Amniotic epithelial cell (primary cell): ENCODE measurements around the gene AOC1.
"Not testable (repeated sequence)": the region's sequence is repeated elsewhere in the genome, so short reads cannot be mapped to it uniquely, and the experiment has no call there.

Experiments used
- DNase-seq: peaks from one replicate; pipeline ENCODE4 v3.0.0-alpha.2; 2010; ENCODE audit warnings: low read depth

The AOC1 gene, protein sequence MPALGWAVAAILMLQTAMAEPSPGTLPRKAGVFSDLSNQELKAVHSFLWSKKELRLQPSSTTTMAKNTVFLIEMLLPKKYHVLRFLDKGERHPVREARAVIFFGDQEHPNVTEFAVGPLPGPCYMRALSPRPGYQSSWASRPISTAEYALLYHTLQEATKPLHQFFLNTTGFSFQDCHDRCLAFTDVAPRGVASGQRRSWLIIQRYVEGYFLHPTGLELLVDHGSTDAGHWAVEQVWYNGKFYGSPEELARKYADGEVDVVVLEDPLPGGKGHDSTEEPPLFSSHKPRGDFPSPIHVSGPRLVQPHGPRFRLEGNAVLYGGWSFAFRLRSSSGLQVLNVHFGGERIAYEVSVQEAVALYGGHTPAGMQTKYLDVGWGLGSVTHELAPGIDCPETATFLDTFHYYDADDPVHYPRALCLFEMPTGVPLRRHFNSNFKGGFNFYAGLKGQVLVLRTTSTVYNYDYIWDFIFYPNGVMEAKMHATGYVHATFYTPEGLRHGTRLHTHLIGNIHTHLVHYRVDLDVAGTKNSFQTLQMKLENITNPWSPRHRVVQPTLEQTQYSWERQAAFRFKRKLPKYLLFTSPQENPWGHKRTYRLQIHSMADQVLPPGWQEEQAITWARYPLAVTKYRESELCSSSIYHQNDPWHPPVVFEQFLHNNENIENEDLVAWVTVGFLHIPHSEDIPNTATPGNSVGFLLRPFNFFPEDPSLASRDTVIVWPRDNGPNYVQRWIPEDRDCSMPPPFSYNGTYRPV

DNA sequence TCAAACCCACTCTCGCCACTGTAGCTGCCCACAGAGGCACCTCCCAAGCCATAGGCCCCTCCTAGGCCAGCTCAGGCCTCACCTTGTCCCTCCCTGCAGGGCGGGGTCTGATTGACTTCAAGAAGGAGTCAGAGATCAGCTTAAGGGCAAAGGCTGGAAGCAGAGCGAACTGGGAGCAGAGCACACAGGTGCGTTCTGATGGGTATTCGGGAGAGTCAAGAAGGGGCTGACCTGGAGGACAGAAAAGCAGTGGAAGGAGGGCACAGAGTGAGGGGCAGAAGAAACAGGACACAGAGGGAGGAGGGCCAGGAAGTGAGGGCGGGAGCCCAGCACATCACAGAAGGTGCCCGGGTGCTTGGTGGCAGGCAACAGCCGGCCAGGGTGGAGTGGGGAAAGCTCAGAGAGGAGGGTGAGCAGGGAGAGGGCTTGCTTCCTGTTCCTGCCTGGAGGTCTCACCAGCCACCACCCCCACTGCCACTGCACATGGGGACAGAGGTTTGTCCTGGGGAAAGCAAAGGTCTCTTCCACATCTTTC lies at the start of gene AOC1:
Gene AOC1, plus strand, starts transcription at position 147 of the 535 bp plus-strand sequence. CDS start 3,954 bp downstream, outside the sequence.
- DNase-seq: no peak

DNA sequence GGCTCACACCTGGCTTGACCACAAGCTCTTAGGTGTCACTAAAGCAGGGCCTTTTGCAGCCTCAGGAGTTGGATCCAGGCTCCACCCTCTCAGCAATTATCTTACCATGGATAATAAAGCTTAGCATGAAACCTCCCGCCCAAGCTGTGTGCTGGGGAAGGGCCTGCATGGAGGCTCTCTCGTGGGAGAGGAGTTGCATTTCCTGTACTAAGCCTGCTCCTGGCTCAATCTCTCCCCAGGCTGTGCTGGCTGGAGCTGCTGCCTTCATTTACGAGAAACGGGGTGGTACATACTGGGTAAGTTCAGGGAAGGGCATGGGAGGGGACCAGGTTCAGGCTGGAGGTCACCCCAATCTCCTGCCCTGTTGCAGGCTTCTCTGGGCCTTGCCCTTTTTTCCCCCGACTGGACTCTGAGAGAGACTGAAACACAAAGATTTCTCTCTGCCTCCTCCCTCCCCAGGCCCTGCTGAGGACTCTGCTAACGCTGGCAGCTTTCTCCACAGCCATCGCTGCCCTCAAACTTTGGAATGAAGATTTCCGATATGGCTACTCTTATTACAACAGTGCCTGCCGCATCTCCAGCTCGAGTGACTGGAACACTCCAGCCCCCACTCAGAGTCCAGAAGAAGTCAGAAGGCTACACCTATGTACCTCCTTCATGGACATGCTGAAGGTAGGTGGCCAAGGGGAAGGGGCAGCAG lies 49.0 kb upstream of the AOC1 start:
- no peak for DNase-seq

DNA sequence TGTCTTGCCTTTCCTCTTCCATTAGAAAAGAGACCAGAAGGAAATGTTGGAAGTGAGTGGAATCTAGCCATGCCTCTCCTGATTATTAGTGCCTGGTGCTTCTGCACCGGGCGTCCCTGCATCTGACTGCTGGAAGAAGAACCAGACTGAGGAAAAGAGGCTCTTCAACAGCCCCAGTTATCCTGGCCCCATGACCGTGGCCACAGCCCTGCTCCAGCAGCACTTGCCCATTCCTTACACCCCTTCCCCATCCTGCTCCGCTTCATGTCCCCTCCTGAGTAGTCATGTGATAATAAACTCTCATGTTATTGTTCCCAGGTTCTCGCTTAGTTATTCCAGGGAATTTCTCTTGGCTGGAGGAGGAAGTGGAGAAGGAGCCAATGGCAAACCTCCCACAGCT lies 47.5 kb upstream of the AOC1 start:
- DNase-seq: no peak

DNA sequence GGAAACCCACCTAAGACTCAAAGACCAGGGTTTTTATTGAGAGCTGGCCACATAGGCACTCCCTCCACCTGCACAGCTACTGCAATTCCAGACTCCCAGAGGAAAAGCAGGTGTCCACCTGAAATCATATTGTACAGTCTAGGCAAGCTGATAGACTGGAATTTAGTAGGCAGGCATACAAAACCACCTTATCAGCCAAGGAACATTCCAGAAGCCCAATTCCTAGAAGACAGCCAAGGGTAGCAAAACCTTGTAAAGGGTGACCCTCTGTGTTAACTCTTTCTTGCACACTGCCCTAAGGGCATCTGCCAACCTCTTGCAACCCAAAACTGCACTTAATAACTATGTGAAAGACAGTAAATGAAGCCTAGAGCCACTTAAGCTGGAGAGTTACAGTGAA lies 46.5 kb upstream of the AOC1 start:
- DNase-seq: no peak

DNA sequence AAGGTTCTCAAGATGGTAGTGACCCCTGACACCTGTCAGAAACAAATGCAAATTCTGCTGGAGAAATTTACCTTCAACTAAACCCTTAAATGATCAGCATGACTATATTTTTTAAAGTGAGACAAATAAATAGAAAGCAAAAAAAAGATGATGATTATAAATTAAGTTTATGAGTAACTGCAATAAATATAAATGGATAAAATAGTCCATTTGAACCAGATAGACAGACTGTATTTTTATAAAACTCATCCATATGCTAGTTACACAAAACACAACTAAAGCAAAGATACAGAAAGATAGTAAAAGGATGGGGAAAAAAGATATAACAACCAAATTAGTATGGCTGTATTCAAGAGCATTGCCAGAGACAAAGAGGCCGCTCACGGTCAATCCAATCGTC lies 45.9 kb upstream of the AOC1 start:
- DNase-seq: no peak

DNA sequence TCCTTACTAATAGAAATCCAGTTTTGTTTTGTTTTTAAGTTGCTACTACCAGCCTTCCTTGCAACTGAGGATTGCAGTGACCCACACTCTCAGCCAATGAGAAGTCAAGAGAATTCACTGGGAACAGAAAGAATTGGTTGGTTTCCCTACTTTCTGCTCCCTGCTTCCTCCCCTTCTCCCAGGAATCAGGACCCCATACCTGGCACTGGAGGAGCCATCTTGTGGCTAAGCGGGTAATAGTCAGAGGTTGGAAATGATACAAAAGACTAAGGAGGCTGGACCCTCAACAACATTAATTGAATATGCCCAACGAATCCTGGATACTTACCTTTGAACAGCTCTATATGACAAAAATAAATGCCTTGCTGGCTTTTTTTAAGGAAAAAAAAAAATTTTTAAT lies 45.5 kb upstream of the AOC1 start:
- no peak for DNase-seq

DNA sequence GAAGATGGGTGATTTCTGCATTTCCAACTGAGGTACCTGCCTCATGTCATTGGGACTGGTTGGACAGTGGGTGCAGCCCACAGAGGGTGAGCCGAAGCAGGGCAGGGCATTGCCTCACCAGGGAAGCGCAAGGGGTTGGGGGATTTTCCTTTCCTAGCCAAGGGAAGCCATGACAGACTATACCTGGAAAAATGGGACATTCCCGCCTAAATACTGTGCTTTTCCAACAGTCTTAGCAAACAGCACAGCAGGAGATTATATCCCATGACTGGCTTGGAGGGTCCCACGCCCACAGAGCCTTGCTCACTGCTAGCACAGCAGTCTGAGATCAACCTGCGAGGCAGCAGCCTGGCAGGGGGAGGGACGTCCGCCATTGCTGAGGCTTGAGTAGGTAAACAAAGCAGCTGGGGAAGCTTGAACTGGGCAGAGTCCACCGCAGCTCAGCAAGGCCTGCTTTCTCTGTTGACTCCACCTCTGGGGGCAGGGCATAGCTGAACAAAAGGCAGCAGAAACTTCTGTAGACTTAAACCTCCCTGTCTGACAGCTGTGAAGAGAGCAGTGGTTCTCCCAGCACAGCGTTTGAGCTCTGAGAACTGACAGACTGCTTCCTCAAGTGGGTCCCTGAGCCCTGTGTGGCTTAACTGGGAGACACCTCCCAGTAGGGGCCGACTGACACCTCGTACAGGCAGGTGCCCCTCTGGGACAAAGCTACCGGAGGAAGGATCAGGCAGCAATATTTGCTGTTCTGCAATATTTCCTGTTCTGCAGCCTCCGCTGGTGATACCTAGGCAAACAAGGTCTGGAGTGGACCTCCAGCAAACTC lies 44.5 kb upstream of the AOC1 start:
- DNase-seq: not testable (repeated sequence)

DNA sequence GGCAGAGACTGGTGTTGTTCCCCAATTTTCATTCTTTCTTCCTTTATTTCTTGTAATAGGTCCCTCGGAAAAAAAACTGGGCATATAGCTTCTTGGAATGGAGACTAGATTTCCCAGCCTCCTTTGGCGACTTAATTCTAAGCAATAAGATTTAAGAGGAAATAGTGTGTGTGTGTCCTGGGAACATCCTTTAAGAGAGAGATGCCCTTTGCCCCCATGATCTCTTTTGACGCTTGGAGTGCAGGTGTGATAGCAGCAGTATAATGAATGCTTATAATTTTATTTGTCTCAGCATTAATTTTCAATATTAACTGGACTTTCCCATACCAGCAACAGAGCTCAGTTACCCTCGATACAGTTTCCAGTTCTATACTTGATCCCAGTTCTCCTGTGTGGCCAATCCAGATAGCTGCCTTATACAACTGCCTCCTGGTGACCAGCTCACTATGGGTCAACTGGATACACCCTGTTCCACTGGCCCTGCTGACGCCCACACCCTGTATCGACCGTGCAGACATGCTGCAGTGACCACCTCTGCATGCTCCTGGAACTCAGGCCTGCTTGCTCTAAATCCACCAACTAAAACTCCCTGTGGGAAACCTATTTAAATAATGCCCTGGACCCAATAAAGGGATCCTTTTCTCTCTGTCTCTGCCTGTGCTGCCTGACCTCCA lies 37.9 kb upstream of the AOC1 start:
- DNase-seq: no peak

DNA sequence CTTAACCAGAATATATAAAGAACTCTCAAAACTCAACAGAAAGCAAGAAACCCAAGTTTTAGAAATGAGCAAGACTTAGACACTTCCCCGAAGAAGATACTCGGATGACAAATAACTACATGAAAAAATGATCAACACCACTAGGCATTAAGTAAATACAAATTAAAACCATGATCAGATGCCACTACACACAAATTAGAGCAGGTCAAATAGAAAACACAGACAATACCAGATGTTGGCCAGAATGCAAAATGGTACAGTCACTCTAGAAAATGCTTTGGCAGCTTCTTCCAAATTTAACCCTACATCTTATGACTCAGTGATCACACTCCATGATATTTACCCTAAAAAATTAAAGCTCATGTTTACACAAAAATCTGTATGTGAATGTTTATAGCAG lies 33.3 kb upstream of the AOC1 start:
- DNase-seq: no peak

DNA sequence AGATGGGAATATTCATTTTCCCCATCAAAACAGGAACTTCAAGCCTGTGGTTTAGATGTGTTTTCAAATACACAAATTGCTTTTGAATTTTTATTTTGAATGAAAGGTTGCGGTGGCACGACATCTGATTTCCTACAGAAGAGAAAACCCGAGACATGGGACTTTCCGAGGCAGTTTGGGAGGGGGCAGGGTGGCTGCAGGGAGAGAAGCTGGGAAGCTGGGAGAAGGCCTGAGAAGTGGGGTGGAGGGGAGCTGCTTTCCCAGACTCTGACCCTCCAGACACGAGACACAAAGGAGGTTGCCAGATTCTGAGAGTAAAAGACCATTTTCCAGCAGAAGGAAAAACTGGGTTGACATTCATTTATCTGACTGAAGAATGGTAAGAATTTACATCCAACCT lies 32.2 kb upstream of the AOC1 start:
- DNase-seq: no peak

DNA sequence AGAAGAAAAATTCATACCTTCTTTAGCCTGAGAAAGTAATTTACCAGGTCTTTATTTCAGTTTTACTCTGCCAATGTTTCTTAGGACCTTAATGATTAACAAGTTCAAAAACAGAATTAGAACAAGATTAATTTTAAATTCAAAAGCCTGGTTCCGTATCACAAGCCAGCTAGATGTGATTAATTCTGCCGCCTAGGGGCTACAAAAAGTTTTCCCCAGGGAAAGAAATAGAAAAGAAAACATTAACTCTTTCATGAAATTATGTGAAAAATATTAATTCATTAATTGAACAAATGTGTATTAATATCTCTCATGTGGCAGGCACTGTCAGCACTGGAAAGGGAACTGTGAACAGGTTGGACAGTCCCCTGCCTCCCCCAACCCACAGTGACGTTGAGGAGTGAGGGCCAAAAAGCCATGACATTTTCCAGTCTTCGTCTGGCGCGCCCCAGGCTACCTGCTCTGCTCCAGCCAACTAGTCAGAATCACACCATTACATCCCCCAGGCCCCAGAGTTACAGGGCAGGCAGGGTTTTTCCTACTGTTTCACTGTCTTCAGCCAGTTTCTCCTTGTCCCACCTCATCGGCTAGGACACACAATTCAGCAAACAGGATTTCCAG lies 31.6 kb upstream of the AOC1 start:
- no peak for DNase-seq

DNA sequence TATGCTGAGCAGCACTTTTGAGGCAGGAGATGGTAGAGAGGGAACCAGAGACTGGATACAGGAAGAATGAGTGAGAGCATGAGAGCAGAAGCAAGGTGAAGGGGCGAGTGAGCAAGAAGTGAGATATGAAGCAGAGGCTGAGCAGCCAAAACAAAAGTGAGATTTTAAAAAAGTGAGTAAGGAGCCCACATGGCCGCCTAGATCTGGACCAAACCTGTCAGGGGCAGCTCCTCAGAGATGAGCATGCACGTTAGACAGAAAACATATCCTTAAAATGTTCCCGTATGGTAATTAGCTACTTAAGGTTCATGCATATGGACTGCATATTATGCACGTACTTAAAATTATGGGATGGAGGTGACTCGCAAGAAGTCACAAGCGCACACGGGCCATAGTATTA lies 29.3 kb upstream of the AOC1 start:
- DNase-seq: no peak

DNA sequence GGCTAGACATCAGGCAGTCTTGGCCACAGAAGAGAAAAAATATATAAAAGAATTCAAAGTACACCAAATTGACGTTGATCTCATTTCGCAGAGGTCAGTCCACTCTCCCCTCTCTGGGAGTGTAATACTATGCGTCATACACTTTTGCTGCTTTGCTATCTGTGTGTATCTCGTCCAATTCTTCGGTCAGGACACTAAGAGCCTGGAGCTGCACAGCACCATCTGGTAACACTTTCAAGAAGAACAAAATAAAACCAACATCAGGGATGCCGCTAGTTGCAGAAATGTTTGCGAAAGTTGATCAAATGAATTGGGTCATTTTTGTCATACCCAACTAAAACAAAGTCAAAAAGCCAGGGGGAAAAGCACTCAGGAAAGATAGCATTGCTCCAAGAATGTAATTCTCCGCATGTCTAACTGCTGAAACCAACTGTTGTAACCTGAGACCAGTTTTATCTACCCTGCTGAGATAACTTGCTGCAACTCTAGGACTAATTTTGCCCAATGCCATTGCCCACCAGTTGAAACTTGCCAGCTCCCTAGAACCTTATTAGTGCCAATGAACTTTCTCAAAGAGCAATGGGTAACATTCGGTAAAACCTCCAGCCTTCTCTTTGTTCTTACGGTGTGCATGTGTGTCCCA lies 28.7 kb upstream of the AOC1 start:
- no peak for DNase-seq

DNA sequence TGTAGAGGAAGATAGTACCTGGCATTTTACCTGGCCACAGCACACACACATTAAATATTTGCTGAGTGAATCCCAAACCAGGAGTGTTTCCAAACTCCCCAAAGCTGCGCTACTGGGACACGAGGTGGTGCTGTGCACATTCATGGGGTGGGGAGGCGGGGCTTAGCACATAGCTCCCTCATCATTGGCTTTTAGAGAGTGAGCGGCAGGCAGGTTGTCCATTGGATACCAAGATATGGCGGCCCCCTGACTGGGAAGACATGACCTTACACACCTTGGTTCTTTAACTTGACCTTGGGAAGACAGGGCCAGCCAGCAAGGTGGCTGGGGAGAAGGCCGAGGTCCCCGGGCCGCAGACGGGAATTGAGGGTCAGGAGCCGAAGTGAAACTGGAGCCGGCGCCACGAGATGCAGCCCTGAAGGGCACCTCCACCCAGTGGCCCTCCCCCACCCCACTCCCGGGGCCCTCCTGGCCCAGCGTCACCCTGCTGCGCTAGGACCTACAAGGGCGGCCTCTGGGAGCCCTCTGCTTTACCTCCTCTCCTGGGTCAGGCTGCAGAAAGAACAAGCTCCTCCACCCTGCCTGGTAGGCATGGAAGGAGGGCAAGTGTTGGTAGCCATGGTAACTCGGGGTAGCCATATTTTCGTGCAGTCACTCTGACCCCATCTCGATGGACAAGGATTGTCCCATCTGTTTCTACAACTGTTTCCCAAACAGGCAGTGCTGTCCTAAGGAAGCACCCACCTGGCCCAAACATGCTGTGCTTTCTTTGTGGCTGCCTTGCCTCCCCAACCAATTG lies 27.7 kb upstream of the AOC1 start:
- no peak for DNase-seq

DNA sequence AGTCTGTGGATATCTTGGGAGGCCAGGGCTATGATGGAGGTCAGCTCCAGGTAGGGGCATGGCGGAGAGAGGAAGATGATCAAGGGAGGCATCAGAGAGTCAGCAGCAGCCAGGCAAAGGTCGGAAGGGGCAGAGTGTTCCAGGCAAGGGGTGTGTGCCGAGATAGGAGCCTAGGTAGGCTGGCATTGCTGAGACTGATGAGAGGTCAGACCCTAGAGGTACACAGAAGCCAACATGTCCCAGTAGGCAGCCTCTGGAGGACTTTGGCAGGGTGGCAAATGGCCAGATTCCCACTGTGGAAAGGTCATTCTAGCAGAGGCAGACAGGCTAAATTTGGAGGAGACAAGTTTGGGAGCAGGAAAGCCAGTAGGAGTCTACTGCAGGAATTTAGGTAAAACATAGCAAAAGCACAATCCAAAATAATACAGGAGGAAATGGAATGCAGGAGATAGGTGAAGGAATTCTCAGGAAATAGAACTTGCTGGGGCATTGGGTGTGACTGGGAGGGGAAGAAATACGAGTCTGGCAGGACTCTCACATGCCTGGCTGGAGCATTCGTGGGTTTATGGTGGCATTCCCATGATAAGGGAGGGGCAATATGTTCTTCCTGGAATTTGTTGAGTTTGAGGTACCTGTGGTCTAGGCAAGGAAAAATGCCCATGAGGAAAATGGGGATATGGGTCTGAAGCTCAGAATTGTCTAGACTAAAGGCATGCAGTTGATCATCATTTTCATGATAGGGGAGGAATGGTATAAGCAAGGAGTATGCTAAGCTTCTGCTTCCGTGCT lies 26.1 kb upstream of the AOC1 start:
- no peak for DNase-seq

DNA sequence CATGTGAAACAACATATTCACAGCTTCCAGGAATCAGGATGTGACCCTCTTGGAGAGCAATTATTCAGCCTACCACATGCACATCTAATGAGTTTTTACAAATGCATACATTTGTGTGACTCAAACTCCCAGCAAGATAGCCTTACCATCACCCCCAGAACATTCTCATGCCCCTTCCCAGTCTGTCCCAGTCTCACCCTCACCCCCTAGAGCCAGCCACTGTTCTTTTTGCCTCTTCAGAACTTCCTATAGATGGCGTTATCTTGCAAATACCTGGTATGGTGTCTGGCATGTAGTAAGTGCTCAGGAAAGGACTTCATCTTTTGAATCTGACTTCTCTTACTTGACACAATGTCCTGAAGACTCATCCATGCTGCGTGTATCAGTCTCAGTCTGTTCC lies 23.9 kb upstream of the AOC1 start:
- no peak for DNase-seq

DNA sequence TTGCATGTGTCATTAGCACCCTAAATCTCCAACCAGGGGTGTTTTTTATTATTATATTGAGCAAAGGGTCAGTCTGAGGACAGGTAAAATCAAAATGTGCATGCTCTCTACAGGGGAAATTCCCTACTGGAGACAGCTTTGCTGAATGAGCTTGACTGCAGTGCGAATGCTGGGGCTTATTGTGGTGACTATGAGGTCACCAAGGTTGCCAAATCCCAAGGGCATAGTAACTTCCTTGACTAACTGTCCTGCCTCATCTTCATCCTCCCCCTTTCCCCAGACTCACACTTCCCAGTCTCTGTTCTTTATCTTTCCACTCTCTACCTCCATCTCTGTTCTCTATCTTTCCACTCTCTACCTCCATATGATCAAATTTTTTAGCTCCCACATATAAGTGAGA lies 22.9 kb upstream of the AOC1 start:
- DNase-seq: no peak

DNA sequence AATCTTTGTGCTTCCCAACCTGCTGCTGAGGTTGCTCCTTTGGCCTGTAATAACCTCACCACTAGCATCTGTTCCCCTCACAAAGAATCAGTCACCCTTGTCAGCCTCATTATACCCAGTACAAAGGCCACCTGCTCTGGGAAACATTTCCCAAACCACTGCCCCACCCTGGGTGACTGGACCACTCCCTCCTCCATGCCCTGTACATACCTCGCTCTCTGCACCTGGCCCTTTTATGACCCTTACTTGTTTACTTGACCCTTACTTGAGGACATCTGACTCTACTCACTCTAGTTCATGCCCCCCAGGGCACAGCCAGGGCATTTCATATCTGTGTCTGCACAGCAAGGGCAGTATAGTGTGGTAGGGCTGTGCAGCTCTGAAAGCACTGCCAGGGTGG lies 21.4 kb upstream of the AOC1 start:
- no peak for DNase-seq

DNA sequence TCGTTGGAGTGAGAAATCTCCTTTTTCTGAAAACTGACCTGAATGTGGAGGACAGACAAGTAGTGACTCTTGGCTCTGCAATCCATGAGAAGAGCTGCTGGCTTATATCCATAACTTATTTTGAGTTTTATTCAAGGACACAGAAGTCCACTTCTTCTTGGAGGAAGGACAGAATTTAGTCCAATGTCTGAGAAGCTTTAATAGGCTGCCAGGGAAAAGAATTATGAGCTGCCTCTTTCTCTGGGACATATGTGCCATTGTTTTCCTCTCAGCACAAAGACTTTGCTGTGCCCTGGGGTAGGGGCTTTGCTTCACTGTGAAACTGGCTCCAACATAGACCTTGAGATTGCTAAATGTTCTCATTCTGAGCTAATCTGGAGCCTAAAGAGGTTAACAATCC lies 20.5 kb upstream of the AOC1 start:
- no peak for DNase-seq
